Neural cell (in vitro differentiated cells): Measurements from ENCODE around the gene RPS6KA5. TPM values are rescaled to one million over a fixed set of nuclear protein-coding genes. Genes with fewer than 3 reads are reported as not detected.
"Not testable (repeated sequence)": the region's sequence is repeated elsewhere in the genome, so short reads cannot be mapped to it uniquely, and the experiment has no call there.

Experiments
- H2AFZ ChIP-seq: fragments of 200-600, 300-800 bp; sonication (generic), shearing (Covaris generic); 2 replicates; pipeline ENCODE4 v1.6.0; 2014; ENCODE audit warnings: low read depth, mild to moderate bottlenecking, antibody characterized with exemption, low read length, moderate library complexity
- H3F3A ChIP-seq: fragments of 200-600 bp; shearing (Covaris generic); 2 replicates; pipeline ENCODE4 v1.6.1; 2016; ENCODE audit warnings: mild to moderate bottlenecking, moderate library complexity, mixed read lengths, antibody characterized with exemption, low read length; ENCODE audit not compliant: insufficient read depth, poor library complexity, severe bottlenecking
- H3K27ac ChIP-seq: fragments of 200-600, 300-800 bp; sonication (generic), shearing (Covaris generic); 2 replicates; pipeline ENCODE4 v1.5.1; 2014; ENCODE audit warnings: mild to moderate bottlenecking, low read length, moderate library complexity
- H3K27me3 ChIP-seq: fragments of 300-800, 200-600 bp; sonication (generic), shearing (Covaris generic); 2 replicates; pipeline ENCODE4 v1.6.0; 2014; ENCODE audit warnings: mild to moderate bottlenecking, low read depth, low read length, moderate library complexity; ENCODE audit not compliant: insufficient read depth
- H3K36me3 ChIP-seq: fragments of 300-800, 200-600 bp; sonication (generic), shearing (Covaris generic); 2 replicates; pipeline ENCODE4 v1.5.1; 2014; ENCODE audit warnings: mild to moderate bottlenecking, antibody characterized with exemption, low read length, moderate library complexity; ENCODE audit not compliant: insufficient read depth
- H3K4me2 ChIP-seq: fragments of 300-800, 200-600 bp; sonication (generic), shearing (Covaris generic); 2 replicates; pipeline ENCODE4 v1.6.0; 2014; ENCODE audit warnings: mild to moderate bottlenecking, low read length
- H3K4me3 ChIP-seq: fragments of 300-800, 200-600 bp; sonication (generic), shearing (Covaris generic); 2 replicates; pipeline ENCODE4 v1.5.1; 2014; ENCODE audit warnings: mild to moderate bottlenecking, low read length, moderate library complexity
- H3K79me2 ChIP-seq: fragments of 200-600 bp; shearing (Covaris generic); replicated peaks from 2 replicates; pipeline ENCODE4 v1.6.0; 2014; ENCODE audit warnings: mild to moderate bottlenecking, low read length, moderate library complexity; ENCODE audit not compliant: insufficient read depth
- H3K9ac ChIP-seq: fragments of 300-800, 200-600 bp; sonication (generic), shearing (Covaris generic); 2 replicates; pipeline ENCODE4 v1.6.1; 2016; ENCODE audit warnings: mild to moderate bottlenecking, low read length, mixed read lengths
- H3K9me2 ChIP-seq: fragments of 200-600 bp; shearing (Covaris generic); 2 replicates; pipeline ENCODE4 v1.6.1; 2016; ENCODE audit warnings: mild to moderate bottlenecking, low read length, mixed read lengths; ENCODE audit not compliant: insufficient read depth
- H3K9me3 ChIP-seq: fragments of 200-600, 300-800 bp; sonication (generic), shearing (Covaris generic); 2 replicates; pipeline ENCODE4 v1.6.1; 2016; ENCODE audit warnings: mild to moderate bottlenecking, mixed run types, low read length, moderate library complexity, mixed read lengths
- H4K20me1 ChIP-seq: fragments of 200-600 bp; shearing (Covaris generic); 2 replicates; pipeline ENCODE4 v1.6.1; 2016; ENCODE audit warnings: mild to moderate bottlenecking, mixed run types; ENCODE audit not compliant: insufficient read depth
- CTCF ChIP-seq: fragments of 450-650 bp; IDR thresholded peaks from 2 replicates; pipeline ENCODE4 v1.5.1; 2014; ENCODE audit warnings: antibody characterized with exemption, mild to moderate bottlenecking, moderate library complexity; ENCODE audit not compliant: poor library complexity, severe bottlenecking
- EP300 ChIP-seq: fragments of 450-650 bp; conservative IDR thresholded peaks from 2 replicates; pipeline ENCODE4 v1.6.1; 2014; ENCODE audit warnings: antibody characterized with exemption, mild to moderate bottlenecking, moderate library complexity; ENCODE audit not compliant: poor library complexity, severe bottlenecking
- EZH2 ChIP-seq: fragments of 200-600, 300-800 bp; shearing (Covaris generic), sonication (generic); IDR thresholded peaks from 2 replicates; pipeline ENCODE4 v1.6.1; 2014; ENCODE audit warnings: antibody characterized with exemption, low read length, borderline replicate concordance, mild to moderate bottlenecking; ENCODE audit not compliant: insufficient read depth, poor library complexity, severe bottlenecking
- MXI1 ChIP-seq: fragments of 450-650 bp; conservative IDR thresholded peaks from 2 replicates; pipeline ENCODE4 v1.6.1; 2014; ENCODE audit warnings: antibody characterized with exemption, mild to moderate bottlenecking; ENCODE audit not compliant: poor library complexity, severe bottlenecking
- POLR2AphosphoS5 ChIP-seq: IDR thresholded peaks from 2 replicates; pipeline ENCODE4 v1.6.1; 2012
- RAD21 ChIP-seq: fragments of 450-650 bp; conservative IDR thresholded peaks from 2 replicates; pipeline ENCODE4 v1.6.1; 2014; ENCODE audit warnings: antibody characterized with exemption, mild to moderate bottlenecking, moderate library complexity
- REST ChIP-seq: IDR thresholded peaks from 2 replicates; pipeline ENCODE4 v1.6.1; 2012; ENCODE audit warnings: borderline replicate concordance
- SMC3 ChIP-seq: fragments of 450-650 bp; conservative IDR thresholded peaks from 2 replicates; pipeline ENCODE4 v1.6.1; 2014; ENCODE audit warnings: antibody characterized with exemption, mild to moderate bottlenecking, moderate library complexity; ENCODE audit not compliant: poor library complexity
- TAF1 ChIP-seq: IDR thresholded peaks from 2 replicates; pipeline ENCODE4 v1.6.1; 2012; ENCODE audit warnings: low read depth
- polyA plus RNA-seq: library from polyadenylated mRNA; depleted of rRNA; stranded (reverse); fragments of >200 nt; gene quantifications from 2 replicates; pipeline ENCODE4 v1.2.3, GENCODE V29; 2014

Gene RPS6KA5
- polyA plus RNA-seq, 1 donor from 2014 or later = 6.3 TPM

GRCh38 chr14:91088585-91089235 lies 28.3 kb upstream of the RPS6KA5 start:
- Histone ChIP-seq H3K36me3 (no peaks in the 10 kb centered on the region), H3K9ac (no peak overlapping the region), H3K9me2 (no peaks in the 10 kb centered on the region)

GRCh38 chr14:91087470-91087869 lies 27.0 kb upstream of the RPS6KA5 start:
- not testable (repeated sequence) for H3K27me3 ChIP-seq, H3F3A ChIP-seq, H3K9me3 ChIP-seq

More at GRCh38 chr14:91088585-91089235, 28.3 kb upstream of the RPS6KA5 start:
- Histone ChIP-seq H3K27me3 (no peaks in the 10 kb centered on the region), H4K20me1 (no peaks in the 10 kb centered on the region), H3F3A (no peaks in the 10 kb centered on the region), H3K79me2 (no peaks in the 10 kb centered on the region), H2AFZ (no peak overlapping the region), H3K27ac (no peak overlapping the region), H3K9me3 (no peaks in the 10 kb centered on the region), H3K4me3 (no peak overlapping the region), H3K4me2 (no peak overlapping the region)
- TF ChIP-seq CTCF = no peak
- TF ChIP-seq EZH2 = no peak
- no peak for TF ChIP-seq EP300

GRCh38 chr14:91084516-91084915 lies 24.1 kb upstream of the RPS6KA5 start:
- no peak overlapping the region for H3K4me2 ChIP-seq
- H3K9me3 ChIP-seq = no peaks in the 10 kb centered on the region
- no peak overlapping the region for H3K9ac ChIP-seq
- H3K27ac ChIP-seq = no peak overlapping the region
- no peak overlapping the region for H2AFZ ChIP-seq
- H3K9me2 ChIP-seq = no peaks in the 10 kb centered on the region
- H3F3A ChIP-seq = no peaks in the 10 kb centered on the region
- no peak for TF ChIP-seq RAD21
- TF ChIP-seq REST = no peak
- no peak for TF ChIP-seq TAF1
- no peak for TF ChIP-seq CTCF
- TF ChIP-seq EP300 = no peak
- no peak for TF ChIP-seq EZH2
- no peak for TF ChIP-seq POLR2AphosphoS5
- TF ChIP-seq SMC3 = no peak
- no peak for TF ChIP-seq MXI1
- no peaks in the 10 kb centered on the region for H3K27me3 ChIP-seq
- no peak overlapping the region for H3K4me3 ChIP-seq
- no peaks in the 10 kb centered on the region for H3K79me2 ChIP-seq
- H3K36me3 ChIP-seq = no peaks in the 10 kb centered on the region
- H4K20me1 ChIP-seq = no peaks in the 10 kb centered on the region

More at GRCh38 chr14:91087470-91087869, 27.0 kb upstream of the RPS6KA5 start:
- H3K79me2 ChIP-seq, H2AFZ ChIP-seq, H3K4me3 ChIP-seq, H3K27ac ChIP-seq, H3K4me2 ChIP-seq, H3K9me2 ChIP-seq, H3K9ac ChIP-seq, H4K20me1 ChIP-seq, H3K36me3 ChIP-seq: not testable (repeated sequence)
